H9 (cell line): Measurements from ENCODE around the gene SBK1. TPM values are rescaled to one million over a fixed set of nuclear protein-coding genes. Genes with fewer than 3 reads are reported as not detected.
A peak's percentile ranks its signal among the peaks of the same experiment; 100 is the strongest.

Experiments used
- DNase-seq: peaks from one replicate; pipeline ENCODE4 v3.0.0-alpha.2; 2017
- H2AFZ ChIP-seq: one replicate; pipeline ENCODE4 v1.6.1; 2013; ENCODE audit warnings: mild to moderate bottlenecking, low read length, control low read depth, moderate library complexity
- H2AK5ac ChIP-seq: 2 replicates; pipeline ENCODE4 v1.6.1; 2013; ENCODE audit warnings: low read length, control low read depth, mixed read lengths; ENCODE audit not compliant: insufficient read length
- H2BK120ac ChIP-seq: one replicate; pipeline ENCODE4 v1.6.1; 2013; ENCODE audit warnings: low read depth, mild to moderate bottlenecking, low read length, control low read depth, inconsistent platforms; ENCODE audit not compliant: poor library complexity, severe bottlenecking
- H2BK12ac ChIP-seq: 2 replicates; pipeline ENCODE4 v1.6.1; 2013; ENCODE audit warnings: low read length, control low read depth, mixed read lengths, low read depth; ENCODE audit not compliant: insufficient read length
- H2BK15ac ChIP-seq: 2 replicates; pipeline ENCODE4 v1.6.1; 2013; ENCODE audit warnings: low read depth, low read length, control low read depth
- H2BK20ac ChIP-seq: one replicate; pipeline ENCODE4 v1.6.1; 2013; ENCODE audit warnings: low read depth, mild to moderate bottlenecking, low read length, control low read depth, inconsistent platforms; ENCODE audit not compliant: poor library complexity, severe bottlenecking
- H2BK5ac ChIP-seq: 2 replicates; pipeline ENCODE4 v1.6.1; 2013; ENCODE audit warnings: low read length, control low read depth, mixed read lengths; ENCODE audit not compliant: insufficient read length
- H3K14ac ChIP-seq: 2 replicates; pipeline ENCODE4 v1.6.1; 2013; ENCODE audit warnings: low read length, control low read depth; ENCODE audit not compliant: insufficient read depth
- H3K18ac ChIP-seq: 2 replicates; pipeline ENCODE4 v1.6.1; 2013; ENCODE audit warnings: low read depth, mild to moderate bottlenecking, mixed read lengths, low read length, control low read depth; ENCODE audit not compliant: insufficient read length
- H3K23ac ChIP-seq: 2 replicates; pipeline ENCODE4 v1.6.1; 2013; ENCODE audit warnings: low read length, control low read depth, mixed read lengths, low read depth; ENCODE audit not compliant: insufficient read length
- H3K23me2 ChIP-seq: 2 replicates; pipeline ENCODE4 v1.6.1; 2013; ENCODE audit warnings: low read depth, mild to moderate bottlenecking, mixed read lengths, low read length, control low read depth; ENCODE audit not compliant: insufficient read length, poor library complexity, severe bottlenecking
- H3K27ac ChIP-seq: 2 replicates; pipeline ENCODE4 v1.5.1; 2013; ENCODE audit warnings: low read length, control low read depth, mixed read lengths, low read depth; ENCODE audit not compliant: insufficient read length
- H3K27me3 ChIP-seq: 2 replicates; pipeline ENCODE4 v1.6.1; 2013; ENCODE audit warnings: low read length, control low read depth, inconsistent platforms; ENCODE audit not compliant: insufficient read depth
- H3K4ac ChIP-seq: 2 replicates; pipeline ENCODE4 v1.6.1; 2013; ENCODE audit warnings: low read depth, mild to moderate bottlenecking, control low read depth, inconsistent platforms, low read length, moderate library complexity
- H3K4me1 ChIP-seq: 2 replicates; pipeline ENCODE4 v1.6.1; 2013; ENCODE audit warnings: low read length, control low read depth, inconsistent platforms; ENCODE audit not compliant: insufficient read depth
- H3K4me2 ChIP-seq: 2 replicates; pipeline ENCODE4 v1.6.1; 2013; ENCODE audit warnings: low read length, control low read depth, mixed read lengths; ENCODE audit not compliant: insufficient read length, insufficient read depth
- H3K56ac ChIP-seq: 2 replicates; pipeline ENCODE4 v1.6.1; 2013; ENCODE audit warnings: low read depth, mild to moderate bottlenecking, mixed read lengths, low read length, control low read depth; ENCODE audit not compliant: insufficient read length
- H3K79me1 ChIP-seq: 2 replicates; pipeline ENCODE4 v1.6.1; 2013; ENCODE audit warnings: low read depth, mild to moderate bottlenecking, moderate library complexity, low read length, control low read depth, inconsistent platforms; ENCODE audit not compliant: insufficient read depth, poor library complexity, severe bottlenecking
- H3K79me2 ChIP-seq: 2 replicates; pipeline ENCODE4 v1.6.1; 2013; ENCODE audit warnings: low read length, control low read depth, inconsistent platforms; ENCODE audit not compliant: insufficient read depth
- H3K9ac ChIP-seq: 2 replicates; pipeline ENCODE4 v1.6.1; 2013; ENCODE audit warnings: low read length, control low read depth, mixed read lengths; ENCODE audit not compliant: insufficient read length; ENCODE audit errors: extremely low read depth
- H3K9me3 ChIP-seq: one replicate; pipeline ENCODE4 v1.6.1; 2013; ENCODE audit warnings: low read depth, low read length, inconsistent platforms; ENCODE audit not compliant: control insufficient read depth
- H3T11ph ChIP-seq: one replicate; pipeline ENCODE4 v1.6.1; 2013; ENCODE audit warnings: mild to moderate bottlenecking, low read length, control low read depth, inconsistent platforms
- H4K20me1 ChIP-seq: one replicate; pipeline ENCODE4 v1.6.1; 2013; ENCODE audit not compliant: control insufficient read depth, insufficient read length, insufficient read depth
- H4K5ac ChIP-seq: 2 replicates; pipeline ENCODE4 v1.6.1; 2013; ENCODE audit warnings: low read depth, mild to moderate bottlenecking, mixed read lengths, low read length, control low read depth; ENCODE audit not compliant: insufficient read length
- H4K8ac ChIP-seq: replicated peaks from 2 replicates; pipeline ENCODE4 v1.6.1; 2013; ENCODE audit warnings: low read length, control low read depth, mixed read lengths, low read depth; ENCODE audit not compliant: insufficient read length
- H4K91ac ChIP-seq: 2 replicates; pipeline ENCODE4 v1.6.1; 2013; ENCODE audit warnings: low read depth, mild to moderate bottlenecking, moderate library complexity, mixed read lengths, low read length, control low read depth; ENCODE audit not compliant: insufficient read length
- H3K27ac Mint-ChIP-seq, 3 experiments: 2 replicates in 2 of 3; 3 replicates in 1 of 3; pipeline ENCODE4 v1.8.0; 2020 to 2021; ENCODE audit warnings: mixed read lengths in 3 of 3, mild to moderate bottlenecking in 1 of 3, moderate library complexity in 1 of 3
- H3K27me3 Mint-ChIP-seq: 2 replicates; pipeline ENCODE4 v1.8.0; 2021; ENCODE audit warnings: low read depth, mild to moderate bottlenecking, moderate library complexity, mixed read lengths
- H3K36me3 Mint-ChIP-seq, 3 experiments: 2 replicates in 2 of 3; 3 replicates in 1 of 3; pipeline ENCODE4 v1.8.0; 2020 to 2021; ENCODE audit warnings: low read depth in 3 of 3, mixed read lengths in 3 of 3; ENCODE audit not compliant: insufficient read depth in 1 of 3
- H3K4me1 Mint-ChIP-seq, 2 experiments: 2 replicates each; pipeline ENCODE4 v1.8.0; 2020; ENCODE audit warnings: mixed read lengths in 2 of 2
- H3K4me3 Mint-ChIP-seq, 2 experiments: 2 replicates in 1 of 2; 3 replicates in 1 of 2; pipeline ENCODE4 v1.8.0; 2020 to 2021; ENCODE audit warnings: mild to moderate bottlenecking in 2 of 2, mixed read lengths in 2 of 2, moderate library complexity in 1 of 2
- H3K9me3 Mint-ChIP-seq, 2 experiments: 2 replicates in 1 of 2; 3 replicates in 1 of 2; pipeline ENCODE4 v1.8.0; 2020; ENCODE audit warnings: mild to moderate bottlenecking in 2 of 2, mixed read lengths in 2 of 2, moderate library complexity in 1 of 2
- WGBS: extraction: QIAGEN DNeasy Blood & Tissue Kit; methylation state at CpG from one replicate; pipeline ENCODE4 v1.1.7; 2013; ENCODE audit warnings: missing lambda C conversion rate, low lambda C conversion rate, mixed read lengths; ENCODE audit not compliant: insufficient read length; ENCODE audit errors: extremely low coverage; 5-methylcytosine and 5-hydroxymethylcytosine counted together
- total RNA-seq: library from RNA; stranded (reverse); gene quantifications from 2 replicates; pipeline ENCODE4 v1.2.1, GENCODE V29; 2021
- TF ChIP-seq, protein P1 (sequence below): fragments of 200-600 bp; sonication (generic); conservative IDR thresholded peaks from 3 replicates; pipeline ENCODE4 v1.8.0; 2021; ENCODE audit warnings: antibody characterized with exemption, mild to moderate bottlenecking

The SBK1 gene
- total RNA-seq, 1 experiment from 2014 or later, result 65.5 TPM

- no peaks in the 10 kb centered on the region for H3K79me2 ChIP-seq
- no peak overlapping the region for H4K8ac ChIP-seq
- Mint-ChIP-seq H3K36me3 (peaks cover 9 to 17% (median 12%) of the 10 kb centered on the region in 3 experiments), H3K4me3 (no peak overlapping the region), H3K9me3 (no peaks in the 10 kb centered on the region; a peak in 2 of 5 replicates), H3K27me3 (peaks cover 7% of the 10 kb centered on the region), H3K27ac (0 out of 7 replicates have a peak overlapping the region, but pooled peaks of 1 of the 3 experiments have one; percentile 36), H3K4me1 (peaks cover 9 to 23% of the 10 kb centered on the region in 2 experiments)
- no peak overlapping the region for H4K91ac ChIP-seq
- H3K18ac ChIP-seq, result no peak overlapping the region
- no peak overlapping the region for H3K56ac ChIP-seq
- no peak for DNase-seq
- no peaks in the 10 kb centered on the region for H3K79me1 ChIP-seq
- peaks cover 1% of the 10 kb centered on the region; the same call in 1 of the 2 replicates for H3K27me3 ChIP-seq
- TF ChIP-seq, protein P1, sequence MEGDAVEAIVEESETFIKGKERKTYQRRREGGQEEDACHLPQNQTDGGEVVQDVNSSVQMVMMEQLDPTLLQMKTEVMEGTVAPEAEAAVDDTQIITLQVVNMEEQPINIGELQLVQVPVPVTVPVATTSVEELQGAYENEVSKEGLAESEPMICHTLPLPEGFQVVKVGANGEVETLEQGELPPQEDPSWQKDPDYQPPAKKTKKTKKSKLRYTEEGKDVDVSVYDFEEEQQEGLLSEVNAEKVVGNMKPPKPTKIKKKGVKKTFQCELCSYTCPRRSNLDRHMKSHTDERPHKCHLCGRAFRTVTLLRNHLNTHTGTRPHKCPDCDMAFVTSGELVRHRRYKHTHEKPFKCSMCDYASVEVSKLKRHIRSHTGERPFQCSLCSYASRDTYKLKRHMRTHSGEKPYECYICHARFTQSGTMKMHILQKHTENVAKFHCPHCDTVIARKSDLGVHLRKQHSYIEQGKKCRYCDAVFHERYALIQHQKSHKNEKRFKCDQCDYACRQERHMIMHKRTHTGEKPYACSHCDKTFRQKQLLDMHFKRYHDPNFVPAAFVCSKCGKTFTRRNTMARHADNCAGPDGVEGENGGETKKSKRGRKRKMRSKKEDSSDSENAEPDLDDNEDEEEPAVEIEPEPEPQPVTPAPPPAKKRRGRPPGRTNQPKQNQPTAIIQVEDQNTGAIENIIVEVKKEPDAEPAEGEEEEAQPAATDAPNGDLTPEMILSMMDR, result no peak
- H3K23me2 ChIP-seq, result peaks cover 9% of the 10 kb centered on the region
- no peak overlapping the region for H3K4ac ChIP-seq
- no peak overlapping the region for H2AK5ac ChIP-seq
- H2BK5ac ChIP-seq, result no peak overlapping the region
- H3K4me2 ChIP-seq, result no peak overlapping the region
- no peak overlapping the region for H3K14ac ChIP-seq
- no peak overlapping the region for H3K23ac ChIP-seq
- H2BK12ac ChIP-seq, result no peak overlapping the region
- no peaks in the 10 kb centered on the region for H3K9me3 ChIP-seq
- no peak overlapping the region for H2BK120ac ChIP-seq
- H3K9ac ChIP-seq, result no peak overlapping the region
- H4K5ac ChIP-seq, result no peak overlapping the region
- H3K4me1 ChIP-seq, result no peaks in the 10 kb centered on the region
- H2BK15ac ChIP-seq, result no peak overlapping the region
- no peak overlapping the region for H3K27ac ChIP-seq
- no peak overlapping the region for H2AFZ ChIP-seq
- no peak overlapping the region for H3T11ph ChIP-seq
- no peak overlapping the region for H2BK20ac ChIP-seq
- whole genome bisulfite sequencing, result no CpG with 5 or more reads among the region's 8 CpGs
- peaks cover 3% of the 10 kb centered on the region for H4K20me1 ChIP-seq
These were observed 10.3 kb upstream of the SBK1 start for GRCh38 chr16:28282045-28282444.
